ENCODE measurements around the gene BCOR. TPM values are rescaled to one million over a fixed set of nuclear protein-coding genes. Genes with fewer than 3 reads are reported as not detected.

Gene BCOR
- total RNA-seq, 1 experiment from 2014 or later = 134 TPM

DNA sequence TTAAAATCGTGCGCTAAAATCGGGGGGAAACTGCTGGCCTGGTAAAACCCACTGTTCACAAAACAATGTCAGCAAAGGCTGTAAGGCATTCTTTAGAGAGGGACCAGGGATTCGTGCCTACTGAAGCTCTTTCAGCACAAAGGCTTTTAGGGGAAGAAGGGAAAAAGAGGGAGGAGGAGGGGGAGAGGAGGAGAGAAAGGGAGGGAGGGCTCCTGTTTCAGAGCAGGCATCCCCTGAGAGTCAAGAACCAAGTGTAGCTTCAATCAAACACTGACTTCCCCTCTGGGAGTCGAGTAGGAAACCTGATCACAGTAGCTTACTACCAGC, 9.5 kb downstream of the BCOR start:
- H3K27me3 ChIP-seq (ENCODE audit: insufficient read depth, low read length) = peaks cover 44% of the 10 kb centered on the region
- peaks cover 66 to 73% of the 10 kb centered on the region in 2 experiments for H3K4me1 Mint-ChIP-seq
- TF ChIP-seq, protein P1, sequence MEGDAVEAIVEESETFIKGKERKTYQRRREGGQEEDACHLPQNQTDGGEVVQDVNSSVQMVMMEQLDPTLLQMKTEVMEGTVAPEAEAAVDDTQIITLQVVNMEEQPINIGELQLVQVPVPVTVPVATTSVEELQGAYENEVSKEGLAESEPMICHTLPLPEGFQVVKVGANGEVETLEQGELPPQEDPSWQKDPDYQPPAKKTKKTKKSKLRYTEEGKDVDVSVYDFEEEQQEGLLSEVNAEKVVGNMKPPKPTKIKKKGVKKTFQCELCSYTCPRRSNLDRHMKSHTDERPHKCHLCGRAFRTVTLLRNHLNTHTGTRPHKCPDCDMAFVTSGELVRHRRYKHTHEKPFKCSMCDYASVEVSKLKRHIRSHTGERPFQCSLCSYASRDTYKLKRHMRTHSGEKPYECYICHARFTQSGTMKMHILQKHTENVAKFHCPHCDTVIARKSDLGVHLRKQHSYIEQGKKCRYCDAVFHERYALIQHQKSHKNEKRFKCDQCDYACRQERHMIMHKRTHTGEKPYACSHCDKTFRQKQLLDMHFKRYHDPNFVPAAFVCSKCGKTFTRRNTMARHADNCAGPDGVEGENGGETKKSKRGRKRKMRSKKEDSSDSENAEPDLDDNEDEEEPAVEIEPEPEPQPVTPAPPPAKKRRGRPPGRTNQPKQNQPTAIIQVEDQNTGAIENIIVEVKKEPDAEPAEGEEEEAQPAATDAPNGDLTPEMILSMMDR (conservative IDR thresholded peaks at IDR 0.05) = no peak
- no peak overlapping the region for H3K18ac ChIP-seq (ENCODE audit: insufficient read length, low read depth, low read length)
- H3K9ac ChIP-seq (ENCODE audit: extremely low read depth, insufficient read length, low read length) = peak overlapping the region; percentile 4
- no peak overlapping the region for H2AFZ ChIP-seq (ENCODE audit: low read length)
- peaks cover 61 to 64% of the 10 kb centered on the region in 2 experiments for H3K9me3 Mint-ChIP-seq
- H3K4me1 ChIP-seq (ENCODE audit: insufficient read depth, low read length) = peaks cover 28% of the 10 kb centered on the region
- H4K8ac ChIP-seq (replicated peaks; ENCODE audit: insufficient read length, low read depth, low read length) = no peak overlapping the region
- no peak overlapping the region for H4K5ac ChIP-seq (ENCODE audit: insufficient read length, low read depth, low read length)
- H2AK5ac ChIP-seq (ENCODE audit: insufficient read length, low read length) = no peak overlapping the region
- H3K4me3 Mint-ChIP-seq = peak overlapping the region; percentile 62 to 72
- no CpG with 5 or more reads among the region's 5 CpGs for WGBS (ENCODE audit: extremely low coverage, insufficient read length, low lambda C conversion rate)
- H3K56ac ChIP-seq (ENCODE audit: insufficient read length, low read depth, low read length) = no peak overlapping the region
- no peak overlapping the region for H3T11ph ChIP-seq (ENCODE audit: low read length)
- no peak overlapping the region for H3K4ac ChIP-seq (ENCODE audit: low read depth, low read length)
- no peak overlapping the region for H3K23ac ChIP-seq (ENCODE audit: insufficient read length, low read depth, low read length)
- H2BK5ac ChIP-seq (ENCODE audit: insufficient read length, low read length) = no peak overlapping the region
- H3K27me3 Mint-ChIP-seq (ENCODE audit: low read depth) = peaks cover 43% of the 10 kb centered on the region
- no peak overlapping the region for H4K91ac ChIP-seq (ENCODE audit: insufficient read length, low read depth, low read length)
- peaks cover 30% of the 10 kb centered on the region for H3K23me2 ChIP-seq (ENCODE audit: insufficient read length, low read depth, low read length, poor library complexity, severe bottlenecking)
- DNase-seq = peak; percentile 63
- H2BK120ac ChIP-seq (ENCODE audit: low read depth, low read length, poor library complexity, severe bottlenecking) = no peak overlapping the region
- H2BK12ac ChIP-seq (ENCODE audit: insufficient read length, low read depth, low read length) = no peak overlapping the region
- no peak overlapping the region for H2BK15ac ChIP-seq (ENCODE audit: low read depth, low read length)
- no peaks in the 10 kb centered on the region for H3K9me3 ChIP-seq (ENCODE audit: control insufficient read depth, low read depth, low read length)
- peak overlapping the region in 1 of 3 experiments; percentile 95; a peak in 2 of 7 replicates for H3K27ac Mint-ChIP-seq
- peak overlapping the region; percentile 74 for H3K4me2 ChIP-seq (ENCODE audit: insufficient read depth, insufficient read length, low read length)
- H3K79me2 ChIP-seq (ENCODE audit: insufficient read depth, low read length) = peaks cover 16% of the 10 kb centered on the region; the same call in 1 of the 2 replicates
- peaks cover 3% of the 10 kb centered on the region for H4K20me1 ChIP-seq (ENCODE audit: control insufficient read depth, insufficient read depth, insufficient read length)
- peaks cover 3% of the 10 kb centered on the region for H3K79me1 ChIP-seq (ENCODE audit: insufficient read depth, low read depth, low read length, poor library complexity, severe bottlenecking)
- H3K27ac ChIP-seq (ENCODE audit: insufficient read length, low read depth, low read length) = no peak overlapping the region
- no peak overlapping the region for H2BK20ac ChIP-seq (ENCODE audit: low read depth, low read length, poor library complexity, severe bottlenecking)
- no peak overlapping the region for H3K14ac ChIP-seq (ENCODE audit: insufficient read depth, low read length)
- peaks cover 7 to 33% (median 14%) of the 10 kb centered on the region in 3 experiments; a peak in 6 of 7 replicates for H3K36me3 Mint-ChIP-seq (ENCODE audit: insufficient read depth in 1 of 3, low read depth in 3 of 3)

All from H9 (cell line).